GM23338 (cell line): ENCODE data around the gene PRG3. TPM values are rescaled to one million over a fixed set of nuclear protein-coding genes. Genes with fewer than 3 reads are reported as not detected.
A peak's percentile ranks its signal among the peaks of the same experiment; 100 is the strongest.
"Not testable (repeated sequence)": the region's sequence is repeated elsewhere in the genome, so short reads cannot be mapped to it uniquely, and the experiment has no call there.

ENCODE experiments used
- ATAC-seq: fragments of 200-7000 bp; cut with Tn5 transposase; 3 replicates; pipeline ENCODE4 v1.9.1; 2020
- DNase-seq: peaks from one replicate; pipeline ENCODE4 v3.0.0-alpha.2; 2015; ENCODE audit warnings: low spot score
- H2AFZ ChIP-seq: fragments of 200-600 bp; sonication (generic); 2 replicates; pipeline ENCODE4 v1.8.0; 2016; ENCODE audit warnings: antibody characterized with exemption, mild to moderate bottlenecking, moderate library complexity
- H3F3A ChIP-seq: fragments of 200-600 bp; sonication (generic); replicated peaks from 2 replicates; pipeline ENCODE4 v1.8.0; 2017; ENCODE audit warnings: antibody characterized with exemption, mixed run types, low read depth
- H3K27ac ChIP-seq: fragments of 200-600 bp; sonication (generic); 2 replicates; pipeline ENCODE4 v1.6.1; 2016; ENCODE audit warnings: low read depth
- H3K27me3 ChIP-seq: fragments of 200-600 bp; sonication (generic); 2 replicates; pipeline ENCODE4 v1.8.0; 2016; ENCODE audit warnings: mild to moderate bottlenecking, mixed run types, moderate library complexity; ENCODE audit not compliant: insufficient read depth
- H3K36me3 ChIP-seq: fragments of 200-600 bp; sonication (generic); 2 replicates; pipeline ENCODE4 v1.8.0; 2016; ENCODE audit warnings: mild to moderate bottlenecking; ENCODE audit not compliant: insufficient read depth
- H3K4me1 ChIP-seq: fragments of 200-600 bp; sonication (generic); 2 replicates; pipeline ENCODE4 v1.8.0; 2016; ENCODE audit warnings: mild to moderate bottlenecking, moderate library complexity; ENCODE audit not compliant: insufficient read depth
- H3K4me2 ChIP-seq: fragments of 200-600 bp; sonication (generic); 2 replicates; pipeline ENCODE4 v1.7.1; 2017; ENCODE audit warnings: mixed run types
- H3K4me3 ChIP-seq: fragments of 200-600 bp; sonication (generic); 2 replicates; pipeline ENCODE4 v1.6.1; 2016; ENCODE audit warnings: mixed run types
- H3K79me2 ChIP-seq: fragments of 200-600 bp; sonication (generic); replicated peaks from 2 replicates; pipeline ENCODE4 v1.8.0; 2017; ENCODE audit warnings: mild to moderate bottlenecking; ENCODE audit not compliant: insufficient read depth
- H3K9me2 ChIP-seq: fragments of 200-600 bp; sonication (generic); 2 replicates; pipeline ENCODE4 v1.8.0; 2017; ENCODE audit not compliant: insufficient read depth
- H4K20me1 ChIP-seq: fragments of 200-600 bp; sonication (generic); replicated peaks from 2 replicates; pipeline ENCODE4 v1.8.0; 2017; ENCODE audit warnings: mild to moderate bottlenecking; ENCODE audit not compliant: insufficient read depth
- H3K27ac Mint-ChIP-seq: 2 replicates; pipeline ENCODE4 v1.8.0; 2020; ENCODE audit warnings: inconsistent platforms, mild to moderate bottlenecking, moderate library complexity, mixed read lengths
- H3K27me3 Mint-ChIP-seq: 3 replicates; pipeline ENCODE4 v1.8.0; 2022; ENCODE audit warnings: low read depth, mild to moderate bottlenecking, moderate library complexity, mixed read lengths, inconsistent platforms; ENCODE audit not compliant: insufficient read depth, poor library complexity
- H3K36me3 Mint-ChIP-seq: 3 replicates; pipeline ENCODE4 v1.8.0; 2021; ENCODE audit warnings: low read depth, mild to moderate bottlenecking, inconsistent platforms, moderate library complexity, mixed read lengths
- H3K4me1 Mint-ChIP-seq: 3 replicates; pipeline ENCODE4 v1.8.0; 2020; ENCODE audit warnings: mild to moderate bottlenecking, inconsistent platforms, mixed read lengths
- H3K4me3 Mint-ChIP-seq: 3 replicates; pipeline ENCODE4 v1.8.0; 2021; ENCODE audit warnings: moderate library complexity, mild to moderate bottlenecking, inconsistent platforms, mixed read lengths
- H3K9me3 Mint-ChIP-seq: 3 replicates; pipeline ENCODE4 v1.8.0; 2020; ENCODE audit warnings: moderate library complexity, mild to moderate bottlenecking, inconsistent platforms, mixed read lengths
- EZH2phosphoT487 ChIP-seq: fragments of 200-600 bp; sonication (generic); IDR thresholded peaks from one replicate; pipeline ENCODE4 v1.8.1; 2018; ENCODE audit warnings: antibody characterized with exemption; ENCODE audit not compliant: unreplicated experiment
- JUNB ChIP-seq: IDR thresholded peaks from one replicate; pipeline ENCODE4 v1.6.1; 2016; ENCODE audit warnings: antibody characterized with exemption; ENCODE audit not compliant: unreplicated experiment
- STAT1 ChIP-seq: IDR thresholded peaks from one replicate; pipeline ENCODE4 v1.6.1; 2016; ENCODE audit warnings: antibody characterized with exemption; ENCODE audit not compliant: unreplicated experiment
- ZNF331 ChIP-seq: fragments of 250-450 bp; sonication (Bioruptor Pico); IDR thresholded peaks from 2 replicates; pipeline ENCODE4 v1.5.0; 2020; ENCODE audit warnings: low read depth, mild to moderate bottlenecking, moderate library complexity
- ZNF462 ChIP-seq: fragments of 250-450 bp; sonication (Bioruptor Pico); IDR thresholded peaks from 2 replicates; pipeline ENCODE4 v1.5.0; 2020; ENCODE audit warnings: mild to moderate bottlenecking, moderate library complexity
- polyA plus RNA-seq: library from polyadenylated mRNA; unstranded; fragments of >200 nt; fragmentation: Nextera tagmentation; extraction: Ambion mirVana; gene quantifications from 2 replicates; pipeline ENCODE4 v1.2.1, GENCODE V29; 2016
- total RNA-seq: library from RNA; depleted of rRNA; stranded (reverse); fragments of >200 nt; shearing (Covaris generic); gene quantifications from 2 replicates; pipeline ENCODE4 v1.2.3, GENCODE V29; 2014

The PRG3 gene
- total and polyA plus RNA-seq, 2 experiments from 2014 or later, result not detected

- H3K9me3 Mint-ChIP-seq, result no peaks in the 10 kb centered on the region
- H3K27ac ChIP-seq, result no peak within 1 kb of the TSS
- no peak within 1 kb of the TSS for H3K4me3 ChIP-seq
- H2AFZ ChIP-seq, result peak within 1 kb of the TSS; percentile 74
- no peak within 1 kb of the TSS; the same call in 2 of the 3 replicates for H3K4me3 Mint-ChIP-seq
- peaks cover 57% of the 10 kb centered on the region for H3K4me1 Mint-ChIP-seq
- peaks cover 43% of the 10 kb centered on the region for H3K4me1 ChIP-seq
- peaks cover 12% of the 10 kb centered on the region for H3K27me3 Mint-ChIP-seq
- H3F3A ChIP-seq, result no peaks in the 10 kb centered on the region
- no peaks in the 10 kb centered on the region for H3K9me2 ChIP-seq
- DNase-seq, result no peak
- peak within 1 kb of the TSS; percentile 45; the same call in 1 of the 2 replicates for H3K4me2 ChIP-seq
- peaks cover 4% of the 10 kb centered on the region; the same call in 1 of the 2 replicates for H3K27me3 ChIP-seq
- H4K20me1 ChIP-seq, result peaks cover 11% of the 10 kb centered on the region; the same call in 1 of the 2 replicates
- H3K36me3 ChIP-seq, result peaks cover 7% of the 10 kb centered on the region
- peaks cover 19% of the 10 kb centered on the region for H3K36me3 Mint-ChIP-seq
- H3K79me2 ChIP-seq, result peaks cover 26% of the 10 kb centered on the region
- TF ChIP-seq JUNB (no peak), ZNF331 (CRISPR knock-in tag) (no peak)
- no peak within 1 kb of the TSS for H3K27ac Mint-ChIP-seq
- ATAC-seq, result no peak
Measured at GRCh38 chr11:57338142-57338541, 42.8 kb downstream of the PRG3 start, which contains the start of gene P2RX3. TSS of gene P2RX3 (plus strand) at chr11:57338352. CDS start at chr11:57338551, 199 bp downstream.

- not testable (repeated sequence) for DNase-seq, H3F3A ChIP-seq, H3K9me3 Mint-ChIP-seq, H3K9me2 ChIP-seq, H3K4me3 ChIP-seq, H3K27me3 ChIP-seq, H3K27ac Mint-ChIP-seq, H3K27ac ChIP-seq, ATAC-seq, H3K4me3 Mint-ChIP-seq
- Mint-ChIP-seq H3K36me3 (peaks cover 32% of the 10 kb centered on the region), H3K27me3 (peaks cover 12% of the 10 kb centered on the region), H3K4me1 (peaks cover 49% of the 10 kb centered on the region)
- Histone ChIP-seq H3K36me3 (peaks cover 16% of the 10 kb centered on the region), H2AFZ (peak overlapping the region; percentile 77; the same call in 1 of the 2 replicates), H3K4me2 (peak overlapping the region; percentile 99; the same call in 1 of the 2 replicates), H3K4me1 (peaks cover 37% of the 10 kb centered on the region), H4K20me1 (peaks cover 11% of the 10 kb centered on the region; the same call in 1 of the 2 replicates), H3K79me2 (peaks cover 34% of the 10 kb centered on the region)
Measured at GRCh38 chr11:57336856-57337255, 44.1 kb downstream of the PRG3 start.

GRCh38 chr11:57336111-57336666 is 44.8 kb downstream of the PRG3 start:
- Histone ChIP-seq H3K27me3 (peaks cover 4% of the 10 kb centered on the region; the same call in 1 of the 2 replicates), H3K36me3 (peaks cover 23% of the 10 kb centered on the region), H3K27ac (no peak overlapping the region), H4K20me1 (peaks cover 11% of the 10 kb centered on the region; the same call in 1 of the 2 replicates), H3K4me2 (peak overlapping the region; percentile 99), H3K79me2 (peaks cover 37% of the 10 kb centered on the region), H3K9me2 (no peaks in the 10 kb centered on the region), H2AFZ (peak overlapping the region; percentile 77; the same call in 1 of the 2 replicates), H3F3A (no peaks in the 10 kb centered on the region), H3K4me1 (peaks cover 37% of the 10 kb centered on the region), H3K4me3 (peak overlapping the region; percentile 96)
- Mint-ChIP-seq H3K4me3 (peak overlapping the region; percentile 97), H3K36me3 (peaks cover 39% of the 10 kb centered on the region), H3K9me3 (no peaks in the 10 kb centered on the region), H3K27me3 (peaks cover 13% of the 10 kb centered on the region), H3K27ac (peak overlapping the region; percentile 98), H3K4me1 (peaks cover 49% of the 10 kb centered on the region)
- no peak for DNase-seq
- no peak for TF ChIP-seq ZNF462
- TF ChIP-seq EZH2phosphoT487, result no peak
- no peak for TF ChIP-seq STAT1
- ATAC-seq, result no peak
